Bronchial epithelial cell (primary cell): Measurements from ENCODE around the gene AFG3L2. TPM values are rescaled to one million over a fixed set of nuclear protein-coding genes. Genes with fewer than 3 reads are reported as not detected.

Experiments used
- DNase-seq: peaks from one replicate; pipeline ENCODE4 v3.0.0-alpha.2; 2010; ENCODE audit warnings: low read depth
- FAIRE-seq: peaks from 2 replicates; lab custom pipeline; 2011; peaks lifted over from hg19 to GRCh38; lab: Jason Lieb, UNC
- H3K27me3 ChIP-seq: 2 replicates; pipeline ENCODE4 v1.5.1; 2011; ENCODE audit warnings: low read length; ENCODE audit not compliant: control insufficient read depth, insufficient read depth
- H3K36me3 ChIP-seq: 2 replicates; pipeline ENCODE4 v1.5.1; 2011; ENCODE audit warnings: low read length; ENCODE audit not compliant: control insufficient read depth, insufficient read depth
- H3K4me3 ChIP-seq: 2 replicates; pipeline ENCODE4 v1.5.1; 2011; ENCODE audit warnings: mild to moderate bottlenecking, low read depth, low read length, control low read depth
- CTCF ChIP-seq: IDR thresholded peaks from 2 replicates; pipeline ENCODE4 v1.5.1; 2011; ENCODE audit warnings: mild to moderate bottlenecking, moderate library complexity, low read length, control low read depth, inconsistent platforms; ENCODE audit not compliant: insufficient read depth, severe bottlenecking
- total RNA-seq: library from RNA; depleted of rRNA; stranded (reverse); fragments of >200 nt; gene quantifications from 2 replicates; pipeline ENCODE4 v1.2.1, GENCODE V29; 2014

The AFG3L2 gene
- total RNA-seq, 1 donor from 2014 or later: 67.1 TPM

GRCh38 chr18:12410081-12410481, 33.1 kb upstream of the AFG3L2 start:
- H3K27me3 ChIP-seq: peaks cover 2% of the 10 kb centered on the region
- TF ChIP-seq CTCF: no peak
- no peak overlapping the region for H3K4me3 ChIP-seq
- FAIRE-seq (no peak), DNase-seq (no peak)
- H3K36me3 ChIP-seq: no peaks in the 10 kb centered on the region

- FAIRE-seq: no peak
Measured at GRCh38 chr18:12409469-12409868, 32.4 kb upstream of the AFG3L2 start.

GRCh38 chr18:12408247-12408869, 31.3 kb upstream of the AFG3L2 start:
- no peaks in the 10 kb centered on the region for H3K36me3 ChIP-seq
- DNase-seq (no peak), FAIRE-seq (no peak)
- H3K27me3 ChIP-seq: peaks cover 2% of the 10 kb centered on the region
- no peak for TF ChIP-seq CTCF
- H3K4me3 ChIP-seq: peak overlapping the region; percentile 55

More at GRCh38 chr18:12409469-12409868, 32.4 kb upstream of the AFG3L2 start:
- no peak for DNase-seq
- Histone ChIP-seq H3K4me3 (no peak overlapping the region), H3K27me3 (peaks cover 2% of the 10 kb centered on the region), H3K36me3 (no peaks in the 10 kb centered on the region)
- TF ChIP-seq CTCF: no peak

- no peak for TF ChIP-seq CTCF
- FAIRE-seq (no peak), DNase-seq (no peak)
- Histone ChIP-seq H3K36me3 (no peaks in the 10 kb centered on the region), H3K4me3 (no peak overlapping the region), H3K27me3 (peaks cover 2% of the 10 kb centered on the region)
Measured at GRCh38 chr18:12406371-12407111, 29.5 kb upstream of the AFG3L2 start.

GRCh38 chr18:12405066-12405465, 28.0 kb upstream of the AFG3L2 start:
- DNase-seq: no peak
- no peak for TF ChIP-seq CTCF
- Histone ChIP-seq H3K4me3 (no peak overlapping the region), H3K27me3 (peaks cover 2% of the 10 kb centered on the region), H3K36me3 (no peaks in the 10 kb centered on the region)
- FAIRE-seq: no peak
